GM12801 (cell line): Measurements from ENCODE around the gene ENPP7.

ENCODE experiments used
- TF ChIP-seq, protein P1 (sequence below): IDR thresholded peaks from one replicate; pipeline ENCODE4 v1.5.1; 2011; ENCODE audit warnings: control low read depth; ENCODE audit not compliant: insufficient read length; ENCODE audit errors: extremely low read depth

The ENPP7 gene

DNA sequence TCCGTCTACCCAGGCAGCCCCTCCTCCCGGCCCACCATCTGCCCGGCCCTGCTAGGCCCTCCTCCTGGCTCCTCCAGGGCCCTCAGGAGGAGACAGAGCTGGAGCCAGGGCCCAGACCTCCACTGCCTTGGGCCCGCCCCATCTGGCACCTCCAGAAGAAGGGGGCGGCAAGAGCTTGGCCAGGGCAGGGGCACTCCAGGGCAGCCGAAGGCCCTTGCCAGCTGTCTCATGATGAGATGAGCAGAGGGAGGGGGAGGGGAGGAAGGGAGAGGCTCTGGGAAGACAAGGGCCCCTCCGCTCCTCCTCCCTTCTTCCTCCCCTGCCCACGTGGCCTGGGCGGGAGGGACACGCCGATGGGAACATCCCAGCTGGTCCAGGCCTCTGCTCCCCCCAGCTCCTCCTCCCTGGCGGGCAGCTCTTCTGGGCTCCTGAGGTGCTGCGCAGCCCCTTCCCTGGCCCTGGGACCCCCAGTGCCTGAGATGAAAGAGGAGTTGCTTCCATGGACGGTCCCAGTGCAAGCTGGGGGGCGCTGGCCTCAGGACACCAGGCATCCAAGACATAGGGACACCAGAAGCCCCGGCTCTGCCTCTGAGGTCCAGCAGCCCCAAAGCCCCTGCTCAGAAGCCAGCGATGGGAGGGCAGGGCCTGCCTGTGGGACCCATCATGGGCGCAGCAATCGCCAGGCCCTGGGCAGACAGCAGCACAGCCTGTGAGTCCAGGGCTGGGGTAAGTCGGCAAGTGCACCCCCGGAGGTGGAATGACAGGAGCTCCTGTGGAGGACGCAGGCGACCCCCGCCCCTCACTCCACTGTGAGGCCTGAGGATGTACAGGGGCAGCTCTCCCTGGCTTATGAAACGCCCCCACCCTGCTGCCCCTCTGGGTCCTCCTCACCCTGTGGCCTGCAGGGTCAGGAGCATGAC lies 23.6 kb upstream of the ENPP7 start:
- TF ChIP-seq, protein P1, sequence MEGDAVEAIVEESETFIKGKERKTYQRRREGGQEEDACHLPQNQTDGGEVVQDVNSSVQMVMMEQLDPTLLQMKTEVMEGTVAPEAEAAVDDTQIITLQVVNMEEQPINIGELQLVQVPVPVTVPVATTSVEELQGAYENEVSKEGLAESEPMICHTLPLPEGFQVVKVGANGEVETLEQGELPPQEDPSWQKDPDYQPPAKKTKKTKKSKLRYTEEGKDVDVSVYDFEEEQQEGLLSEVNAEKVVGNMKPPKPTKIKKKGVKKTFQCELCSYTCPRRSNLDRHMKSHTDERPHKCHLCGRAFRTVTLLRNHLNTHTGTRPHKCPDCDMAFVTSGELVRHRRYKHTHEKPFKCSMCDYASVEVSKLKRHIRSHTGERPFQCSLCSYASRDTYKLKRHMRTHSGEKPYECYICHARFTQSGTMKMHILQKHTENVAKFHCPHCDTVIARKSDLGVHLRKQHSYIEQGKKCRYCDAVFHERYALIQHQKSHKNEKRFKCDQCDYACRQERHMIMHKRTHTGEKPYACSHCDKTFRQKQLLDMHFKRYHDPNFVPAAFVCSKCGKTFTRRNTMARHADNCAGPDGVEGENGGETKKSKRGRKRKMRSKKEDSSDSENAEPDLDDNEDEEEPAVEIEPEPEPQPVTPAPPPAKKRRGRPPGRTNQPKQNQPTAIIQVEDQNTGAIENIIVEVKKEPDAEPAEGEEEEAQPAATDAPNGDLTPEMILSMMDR: no peak

DNA sequence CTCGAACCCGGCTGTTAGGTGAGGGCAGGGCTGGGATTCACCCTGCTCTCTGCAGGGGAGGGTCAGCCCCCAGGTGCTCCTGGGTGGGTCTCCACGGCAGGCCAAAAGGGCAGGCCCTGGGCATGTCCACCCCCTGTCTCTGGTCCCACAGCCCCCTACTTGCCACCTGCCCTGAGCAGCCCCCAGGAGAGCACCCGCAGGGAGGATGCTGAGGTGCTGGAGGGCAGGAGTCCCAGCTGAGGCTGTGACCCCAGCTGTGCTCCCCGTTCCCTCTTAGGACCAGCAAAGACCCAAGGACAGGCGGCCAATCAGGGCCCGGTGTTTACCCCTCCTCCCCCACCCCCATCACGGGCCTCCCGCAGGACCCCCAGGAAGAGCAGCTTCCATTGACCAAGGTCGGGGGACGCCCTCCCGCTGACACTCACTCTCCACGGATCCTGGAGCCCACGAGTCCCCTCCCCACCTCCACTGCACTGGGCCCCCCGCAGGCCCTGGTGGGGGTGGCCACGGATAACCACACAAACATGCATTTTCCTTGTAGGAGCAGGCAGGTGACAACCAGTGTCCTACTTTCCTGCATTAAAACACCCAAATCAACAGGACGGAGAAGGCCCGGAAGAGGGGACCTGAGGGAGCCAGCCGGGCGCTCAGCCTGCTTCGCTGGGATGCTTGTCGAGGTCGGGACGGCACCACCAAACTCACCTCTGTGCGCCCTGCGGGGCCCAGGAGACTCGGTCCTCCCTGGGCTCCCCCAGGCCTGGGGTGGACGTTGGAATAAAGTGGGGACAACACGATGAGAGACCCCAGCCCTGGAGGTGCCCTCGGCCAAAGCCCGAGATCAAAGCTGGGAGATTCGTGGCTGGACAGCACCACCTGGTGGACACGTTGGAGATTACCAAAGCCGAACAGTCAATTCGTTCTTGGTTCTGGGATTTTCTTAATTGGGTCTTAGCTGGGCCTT lies 22.5 kb upstream of the ENPP7 start:
- TF ChIP-seq, protein P1: no peak

DNA sequence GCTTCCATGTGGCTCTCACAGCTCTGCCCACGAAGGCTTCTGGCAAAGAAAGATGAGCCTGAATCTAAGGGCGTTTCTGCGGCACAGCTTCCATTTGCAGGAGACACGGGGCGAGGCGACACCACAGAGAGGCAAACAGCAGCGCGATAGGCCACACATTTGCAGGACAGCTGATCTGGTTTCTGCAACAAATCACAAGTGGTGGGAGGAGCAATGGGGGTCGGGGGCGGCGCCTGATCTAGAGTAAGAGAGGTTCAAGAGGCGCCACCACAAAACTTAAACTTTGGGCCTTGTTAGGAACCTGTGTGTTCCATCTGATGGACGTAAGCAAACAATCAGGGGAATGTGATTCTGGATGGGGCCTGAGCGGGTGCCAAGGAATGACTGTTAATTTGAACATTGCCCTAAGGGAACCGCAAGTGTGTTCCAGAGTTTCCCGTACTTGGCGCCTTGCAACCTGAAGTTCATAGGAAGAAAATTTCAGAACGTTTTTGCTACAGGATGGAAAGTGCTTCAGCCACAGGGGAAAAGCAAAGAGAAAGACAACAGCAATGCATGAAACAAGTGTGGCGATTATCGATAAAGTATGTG lies 18.9 kb upstream of the ENPP7 start:
- TF ChIP-seq, protein P1: no peak

DNA sequence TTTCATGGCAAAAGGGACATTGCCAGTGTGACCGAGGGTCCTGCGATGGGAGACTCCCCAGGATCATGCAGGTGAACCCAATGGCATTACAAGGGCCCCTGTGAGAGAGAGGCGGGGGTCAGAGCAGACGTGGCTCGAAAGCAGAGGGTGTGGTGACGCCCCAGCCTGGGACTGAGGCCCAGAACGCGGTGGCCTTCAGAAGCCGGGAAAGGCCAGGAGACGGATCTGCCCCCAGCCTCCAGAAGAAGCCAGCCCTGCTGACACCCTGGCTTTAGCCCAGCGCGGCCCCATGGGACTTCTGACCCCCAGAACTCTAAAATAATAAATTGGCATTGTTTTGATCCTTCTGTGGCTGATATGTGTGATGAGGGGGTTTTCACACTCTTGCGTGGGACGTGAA lies 17.4 kb upstream of the ENPP7 start:
- TF ChIP-seq, protein P1: no peak

DNA sequence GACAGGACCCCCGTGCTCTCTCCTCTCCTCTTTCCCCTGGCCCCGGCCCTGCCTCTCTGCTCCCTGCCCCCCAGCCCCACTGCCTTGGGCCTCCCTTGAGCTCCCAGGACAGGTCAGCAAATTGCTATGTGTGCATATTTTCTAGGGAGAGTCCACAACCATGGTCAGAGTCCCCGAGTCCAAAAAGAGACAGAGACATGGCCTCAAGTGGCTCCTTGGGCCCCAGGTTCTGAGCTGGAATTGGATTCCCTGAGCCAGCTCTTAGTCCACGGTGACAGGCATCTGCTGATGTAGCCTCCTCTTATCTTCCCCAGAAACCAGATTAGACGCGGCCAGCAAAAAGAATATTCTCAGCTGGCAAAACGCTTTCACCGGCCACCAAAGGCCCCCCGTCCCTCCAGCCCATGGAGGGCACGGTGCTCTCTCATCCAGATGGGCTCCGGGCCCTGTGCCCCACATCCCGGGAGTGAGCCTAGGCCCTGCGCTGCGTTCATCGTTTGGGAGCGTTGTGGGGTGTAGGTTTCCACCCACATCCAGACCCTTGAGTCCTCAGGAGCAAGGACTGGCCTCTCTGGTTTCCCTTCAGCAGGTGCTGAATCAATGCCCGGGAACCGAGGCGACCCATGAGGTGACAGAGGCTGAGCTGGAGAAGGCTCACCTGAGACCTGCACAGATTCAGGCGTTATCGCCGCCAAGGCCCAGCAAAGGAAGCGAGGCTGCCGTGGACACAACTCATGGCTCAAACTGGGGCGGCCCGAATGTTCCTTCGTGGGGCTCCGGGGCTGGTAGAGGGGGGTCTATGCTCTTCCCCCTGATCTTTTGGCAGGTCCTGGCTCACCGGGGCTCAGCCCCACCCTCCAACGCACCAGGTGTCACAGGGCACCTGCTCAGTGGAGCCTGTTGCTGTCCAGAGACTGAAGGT lies 16.3 kb upstream of the ENPP7 start:
- TF ChIP-seq, protein P1: no peak

DNA sequence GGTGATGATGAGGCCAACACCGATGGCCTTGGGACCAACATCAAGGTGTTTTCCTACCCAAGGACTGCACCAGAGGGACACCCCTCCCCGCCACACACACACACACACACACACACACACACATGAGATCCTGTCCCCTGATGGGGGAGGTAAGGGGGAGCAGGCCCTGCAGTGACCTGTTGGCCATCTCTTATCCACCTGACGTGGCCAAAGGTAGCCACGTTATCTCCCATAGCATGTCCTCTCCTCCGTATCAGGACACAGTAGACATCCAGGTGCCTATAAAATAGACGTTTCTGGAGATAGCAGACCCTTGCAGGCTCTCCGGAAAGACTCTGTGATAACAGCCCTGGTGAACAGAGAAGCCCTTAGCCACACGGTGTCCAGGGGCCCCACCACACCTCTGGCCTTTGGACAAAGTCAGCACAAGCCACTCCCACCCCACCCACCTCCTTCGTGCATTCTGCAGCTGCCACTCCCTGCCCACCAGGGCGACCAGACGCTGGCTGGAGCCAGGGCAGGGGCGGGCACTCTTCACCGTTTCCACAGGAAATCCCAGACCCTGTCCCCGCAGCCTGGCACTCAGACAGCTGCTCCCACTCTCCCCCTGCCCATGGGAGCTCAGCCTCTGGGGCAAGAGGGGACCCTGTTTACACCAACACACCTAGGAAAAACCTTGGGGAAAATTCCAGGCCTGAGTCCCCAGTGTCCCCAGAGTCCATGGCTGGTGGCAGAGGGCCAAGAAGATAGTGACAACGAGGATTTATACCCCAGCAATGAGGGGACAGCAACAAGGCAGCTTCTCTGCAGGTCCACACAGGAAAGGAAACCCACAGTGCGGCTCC lies 15.4 kb upstream of the ENPP7 start:
- TF ChIP-seq, protein P1: no peak
